Neural cell (in vitro differentiated cells): Measurements from ENCODE around the gene PAPLN. TPM values are rescaled to one million over a fixed set of nuclear protein-coding genes. Genes with fewer than 3 reads are reported as not detected.
"Not testable (repeated sequence)": the region's sequence is repeated elsewhere in the genome, so short reads cannot be mapped to it uniquely, and the experiment has no call there.

Experiments used
- H2AFZ ChIP-seq: fragments of 200-600, 300-800 bp; sonication (generic), shearing (Covaris generic); 2 replicates; pipeline ENCODE4 v1.6.0; 2014; ENCODE audit warnings: low read depth, mild to moderate bottlenecking, antibody characterized with exemption, low read length, moderate library complexity
- H3F3A ChIP-seq: fragments of 200-600 bp; shearing (Covaris generic); 2 replicates; pipeline ENCODE4 v1.6.1; 2016; ENCODE audit warnings: mild to moderate bottlenecking, moderate library complexity, mixed read lengths, antibody characterized with exemption, low read length; ENCODE audit not compliant: insufficient read depth, poor library complexity, severe bottlenecking
- H3K27ac ChIP-seq: fragments of 200-600, 300-800 bp; sonication (generic), shearing (Covaris generic); 2 replicates; pipeline ENCODE4 v1.5.1; 2014; ENCODE audit warnings: mild to moderate bottlenecking, low read length, moderate library complexity
- H3K27me3 ChIP-seq: fragments of 300-800, 200-600 bp; sonication (generic), shearing (Covaris generic); 2 replicates; pipeline ENCODE4 v1.6.0; 2014; ENCODE audit warnings: mild to moderate bottlenecking, low read depth, low read length, moderate library complexity; ENCODE audit not compliant: insufficient read depth
- H3K36me3 ChIP-seq: fragments of 300-800, 200-600 bp; sonication (generic), shearing (Covaris generic); 2 replicates; pipeline ENCODE4 v1.5.1; 2014; ENCODE audit warnings: mild to moderate bottlenecking, antibody characterized with exemption, low read length, moderate library complexity; ENCODE audit not compliant: insufficient read depth
- H3K4me2 ChIP-seq: fragments of 300-800, 200-600 bp; sonication (generic), shearing (Covaris generic); 2 replicates; pipeline ENCODE4 v1.6.0; 2014; ENCODE audit warnings: mild to moderate bottlenecking, low read length
- H3K4me3 ChIP-seq: fragments of 300-800, 200-600 bp; sonication (generic), shearing (Covaris generic); 2 replicates; pipeline ENCODE4 v1.5.1; 2014; ENCODE audit warnings: mild to moderate bottlenecking, low read length, moderate library complexity
- H3K79me2 ChIP-seq: fragments of 200-600 bp; shearing (Covaris generic); replicated peaks from 2 replicates; pipeline ENCODE4 v1.6.0; 2014; ENCODE audit warnings: mild to moderate bottlenecking, low read length, moderate library complexity; ENCODE audit not compliant: insufficient read depth
- H3K9ac ChIP-seq: fragments of 300-800, 200-600 bp; sonication (generic), shearing (Covaris generic); 2 replicates; pipeline ENCODE4 v1.6.1; 2016; ENCODE audit warnings: mild to moderate bottlenecking, low read length, mixed read lengths
- H3K9me2 ChIP-seq: fragments of 200-600 bp; shearing (Covaris generic); 2 replicates; pipeline ENCODE4 v1.6.1; 2016; ENCODE audit warnings: mild to moderate bottlenecking, low read length, mixed read lengths; ENCODE audit not compliant: insufficient read depth
- H3K9me3 ChIP-seq: fragments of 200-600, 300-800 bp; sonication (generic), shearing (Covaris generic); 2 replicates; pipeline ENCODE4 v1.6.1; 2016; ENCODE audit warnings: mild to moderate bottlenecking, mixed run types, low read length, moderate library complexity, mixed read lengths
- H4K20me1 ChIP-seq: fragments of 200-600 bp; shearing (Covaris generic); 2 replicates; pipeline ENCODE4 v1.6.1; 2016; ENCODE audit warnings: mild to moderate bottlenecking, mixed run types; ENCODE audit not compliant: insufficient read depth
- CTCF ChIP-seq: fragments of 450-650 bp; IDR thresholded peaks from 2 replicates; pipeline ENCODE4 v1.5.1; 2014; ENCODE audit warnings: antibody characterized with exemption, mild to moderate bottlenecking, moderate library complexity; ENCODE audit not compliant: poor library complexity, severe bottlenecking
- EP300 ChIP-seq: fragments of 450-650 bp; conservative IDR thresholded peaks from 2 replicates; pipeline ENCODE4 v1.6.1; 2014; ENCODE audit warnings: antibody characterized with exemption, mild to moderate bottlenecking, moderate library complexity; ENCODE audit not compliant: poor library complexity, severe bottlenecking
- EZH2 ChIP-seq: fragments of 200-600, 300-800 bp; shearing (Covaris generic), sonication (generic); IDR thresholded peaks from 2 replicates; pipeline ENCODE4 v1.6.1; 2014; ENCODE audit warnings: antibody characterized with exemption, low read length, borderline replicate concordance, mild to moderate bottlenecking; ENCODE audit not compliant: insufficient read depth, poor library complexity, severe bottlenecking
- MXI1 ChIP-seq: fragments of 450-650 bp; conservative IDR thresholded peaks from 2 replicates; pipeline ENCODE4 v1.6.1; 2014; ENCODE audit warnings: antibody characterized with exemption, mild to moderate bottlenecking; ENCODE audit not compliant: poor library complexity, severe bottlenecking
- POLR2AphosphoS5 ChIP-seq: IDR thresholded peaks from 2 replicates; pipeline ENCODE4 v1.6.1; 2012
- RAD21 ChIP-seq: fragments of 450-650 bp; conservative IDR thresholded peaks from 2 replicates; pipeline ENCODE4 v1.6.1; 2014; ENCODE audit warnings: antibody characterized with exemption, mild to moderate bottlenecking, moderate library complexity
- REST ChIP-seq: IDR thresholded peaks from 2 replicates; pipeline ENCODE4 v1.6.1; 2012; ENCODE audit warnings: borderline replicate concordance
- SMC3 ChIP-seq: fragments of 450-650 bp; conservative IDR thresholded peaks from 2 replicates; pipeline ENCODE4 v1.6.1; 2014; ENCODE audit warnings: antibody characterized with exemption, mild to moderate bottlenecking, moderate library complexity; ENCODE audit not compliant: poor library complexity
- TAF1 ChIP-seq: IDR thresholded peaks from 2 replicates; pipeline ENCODE4 v1.6.1; 2012; ENCODE audit warnings: low read depth
- polyA plus RNA-seq: library from polyadenylated mRNA; depleted of rRNA; stranded (reverse); fragments of >200 nt; gene quantifications from 2 replicates; pipeline ENCODE4 v1.2.3, GENCODE V29; 2014

The PAPLN gene
- polyA plus RNA-seq, 1 donor from 2014 or later, result 0.14 TPM

GRCh38 chr14:73189651-73190050 lies 47.7 kb upstream of the PAPLN start:
- H4K20me1 ChIP-seq, result no peaks in the 10 kb centered on the region
- no peak overlapping the region for H3K4me2 ChIP-seq
- no peaks in the 10 kb centered on the region for H3K27me3 ChIP-seq
- H3K36me3 ChIP-seq, result peaks cover 10% of the 10 kb centered on the region
- H3K79me2 ChIP-seq, result no peaks in the 10 kb centered on the region
- H3K9me2 ChIP-seq, result no peaks in the 10 kb centered on the region
- no peak overlapping the region for H3K4me3 ChIP-seq
- H3F3A ChIP-seq, result no peaks in the 10 kb centered on the region
- no peak overlapping the region for H2AFZ ChIP-seq
- H3K9me3 ChIP-seq, result no peaks in the 10 kb centered on the region
- no peak overlapping the region for H3K9ac ChIP-seq
- H3K27ac ChIP-seq, result no peak overlapping the region
- TF ChIP-seq REST, result no peak
- no peak for TF ChIP-seq EZH2
- no peak for TF ChIP-seq EP300
- no peak for TF ChIP-seq SMC3
- no peak for TF ChIP-seq POLR2AphosphoS5
- TF ChIP-seq MXI1, result no peak
- no peak for TF ChIP-seq CTCF
- TF ChIP-seq RAD21, result no peak
- TF ChIP-seq TAF1, result no peak

- Histone ChIP-seq H3K79me2 (no peaks in the 10 kb centered on the region), H2AFZ (no peak overlapping the region), H3F3A (no peaks in the 10 kb centered on the region), H3K27ac (no peak overlapping the region), H3K4me3 (no peak overlapping the region), H4K20me1 (no peaks in the 10 kb centered on the region), H3K9ac (no peak overlapping the region), H3K27me3 (no peaks in the 10 kb centered on the region), H3K9me3 (no peaks in the 10 kb centered on the region), H3K4me2 (no peak overlapping the region), H3K9me2 (no peaks in the 10 kb centered on the region), H3K36me3 (peaks cover 10% of the 10 kb centered on the region)
- TF ChIP-seq TAF1, result no peak
- TF ChIP-seq RAD21, result no peak
- no peak for TF ChIP-seq POLR2AphosphoS5
- TF ChIP-seq EP300, result no peak
- TF ChIP-seq MXI1, result no peak
- no peak for TF ChIP-seq CTCF
- TF ChIP-seq EZH2, result no peak
- TF ChIP-seq SMC3, result no peak
- no peak for TF ChIP-seq REST
These were observed 45.9 kb upstream of the PAPLN start for GRCh38 chr14:73191441-73191840.

GRCh38 chr14:73194306-73194705 lies 43.0 kb upstream of the PAPLN start:
- H2AFZ ChIP-seq, H3K79me2 ChIP-seq, H3K9me2 ChIP-seq, H4K20me1 ChIP-seq, H3K27me3 ChIP-seq, H3F3A ChIP-seq, H3K27ac ChIP-seq, H3K9ac ChIP-seq, H3K4me2 ChIP-seq, H3K9me3 ChIP-seq, H3K4me3 ChIP-seq: not testable (repeated sequence)
- peaks cover 15% of the 10 kb centered on the region for H3K36me3 ChIP-seq
